ENCODE measurements around the gene GPR65. TPM values are rescaled to one million over a fixed set of nuclear protein-coding genes. Genes with fewer than 3 reads are reported as not detected.

The GPR65 gene
- total and polyA plus RNA-seq, 7 experiments from 2014 or later: 7.6 to 18.6 (median 10.0) TPM

GRCh38 chr14:87971010-87971409 is 33.9 kb upstream of the GPR65 start:
- POLR2A ChIA-PET: no interaction called here
- no peaks in the 10 kb centered on the region for H3K27me3 Mint-ChIP-seq
- H3K9me3 Mint-ChIP-seq: no peaks in the 10 kb centered on the region
- H3K4me3 Mint-ChIP-seq: no peak overlapping the region
- no peak overlapping the region for H3K4me3 ChIP-seq (ENCODE audit: low read length)
- peaks cover 0 to 5% (median 0%) of the 10 kb centered on the region in 7 donors for H3K4me1 Mint-ChIP-seq
- DNase-seq (no peak), ATAC-seq (no peak)
- CTCF ChIA-PET: no interaction called here
- intact Hi-C loops (cut with micrococcal nuclease): no loop called here
- H3K27ac Mint-ChIP-seq: peak overlapping the region in 1 of 9 donors; percentile 23
- peaks cover 15 to 60% (median 29%) of the 10 kb centered on the region in 5 donors for H3K36me3 Mint-ChIP-seq
- no peaks in the 10 kb centered on the region for H3K27me3 ChIP-seq (ENCODE audit: control insufficient read depth in 2 of 2, insufficient read depth in 2 of 2, low read length in 2 of 2)
- H3K36me3 ChIP-seq (ENCODE audit: control insufficient read depth in 2 of 3, insufficient read depth in 3 of 3, low read length in 3 of 3): peaks cover 0 to 9% (median 0%) of the 10 kb centered on the region in 3 experiments
- H3K27ac ChIP-seq (ENCODE audit: low read depth, low read length): no peak overlapping the region
- no peaks in the 10 kb centered on the region for H3K9me3 ChIP-seq (ENCODE audit: control insufficient read depth in 2 of 3, low read length in 3 of 3)
- H3K4me1 ChIP-seq (ENCODE audit: control insufficient read depth in 2 of 2, insufficient read depth in 2 of 2, low read length in 2 of 2): no peaks in the 10 kb centered on the region

DNA sequence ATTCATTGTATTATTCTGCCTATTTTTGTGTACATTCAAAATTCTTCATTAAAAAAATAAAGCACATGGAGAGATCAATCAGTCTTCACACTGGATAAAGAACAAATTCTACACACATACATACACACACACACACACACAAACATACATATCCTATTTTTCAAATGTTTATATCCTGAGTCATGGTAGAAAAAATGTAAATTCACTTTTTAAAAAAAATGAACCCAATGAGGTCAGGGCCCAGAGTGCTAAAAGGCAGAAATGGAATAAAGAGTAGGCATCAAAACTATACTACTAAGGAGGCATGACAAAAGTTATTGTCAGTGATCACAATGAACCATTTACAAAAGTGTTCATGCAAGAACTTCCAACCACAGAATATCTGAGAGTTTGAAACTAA is 29.3 kb upstream of the GPR65 start:
- no peak overlapping the region for H3K27ac ChIP-seq (ENCODE audit: low read depth, low read length)
- H3K4me1 ChIP-seq (ENCODE audit: control insufficient read depth in 2 of 2, insufficient read depth in 2 of 2, low read length in 2 of 2): no peaks in the 10 kb centered on the region
- peaks cover 0 to 5% (median 0%) of the 10 kb centered on the region in 7 donors for H3K4me1 Mint-ChIP-seq
- no peaks in the 10 kb centered on the region for H3K9me3 ChIP-seq (ENCODE audit: control insufficient read depth in 2 of 3, low read length in 3 of 3)
- H3K36me3 Mint-ChIP-seq: peaks cover 17 to 57% (median 37%) of the 10 kb centered on the region in 5 donors
- no peaks in the 10 kb centered on the region for H3K27me3 ChIP-seq (ENCODE audit: control insufficient read depth in 2 of 2, insufficient read depth in 2 of 2, low read length in 2 of 2)
- no peak overlapping the region for H3K4me3 ChIP-seq (ENCODE audit: low read length)
- POLR2A ChIA-PET: no interaction called here
- peaks cover 0 to 4% (median 0%) of the 10 kb centered on the region in 11 donors for H3K9me3 Mint-ChIP-seq
- CTCF ChIA-PET: no interaction called here
- intact Hi-C loops (cut with micrococcal nuclease): no loop called here
- H3K27me3 Mint-ChIP-seq: no peaks in the 10 kb centered on the region
- peaks cover 0 to 14% (median 3%) of the 10 kb centered on the region in 3 experiments for H3K36me3 ChIP-seq (ENCODE audit: control insufficient read depth in 2 of 3, insufficient read depth in 3 of 3, low read length in 3 of 3)
- no peak for ATAC-seq
- DNase-seq: no peak
- no peak overlapping the region for H3K4me3 Mint-ChIP-seq
- no peak overlapping the region for H3K27ac Mint-ChIP-seq

- DNase-seq (no peak), ATAC-seq (no peak)
- ChIA-PET POLR2A (no interaction called here), CTCF (interaction anchor here (0.9 kb wide), 1 partner anchor 190 kb away, joined by 3 read pairs; no protein-coding TSS in a partner anchor)
- no peaks in the 10 kb centered on the region for H3K4me1 ChIP-seq (ENCODE audit: control insufficient read depth in 2 of 2, insufficient read depth in 2 of 2, low read length in 2 of 2)
- H3K36me3 ChIP-seq (ENCODE audit: control insufficient read depth in 2 of 3, insufficient read depth in 3 of 3, low read length in 3 of 3): peaks cover 0 to 20% (median 3%) of the 10 kb centered on the region in 3 experiments
- H3K27ac Mint-ChIP-seq: no peak overlapping the region
- H3K27ac ChIP-seq (ENCODE audit: low read depth, low read length): no peak overlapping the region
- no peak overlapping the region for H3K4me3 Mint-ChIP-seq
- H3K27me3 ChIP-seq (ENCODE audit: control insufficient read depth in 2 of 2, insufficient read depth in 2 of 2, low read length in 2 of 2): no peaks in the 10 kb centered on the region
- no peaks in the 10 kb centered on the region for H3K27me3 Mint-ChIP-seq
- peaks cover 0 to 4% (median 0%) of the 10 kb centered on the region in 11 donors for H3K9me3 Mint-ChIP-seq
- peaks cover 0 to 3% (median 0%) of the 10 kb centered on the region in 7 donors for H3K4me1 Mint-ChIP-seq
- H3K36me3 Mint-ChIP-seq: peaks cover 18 to 52% (median 40%) of the 10 kb centered on the region in 5 donors
- H3K9me3 ChIP-seq (ENCODE audit: control insufficient read depth in 2 of 3, low read length in 3 of 3): no peaks in the 10 kb centered on the region
- H3K4me3 ChIP-seq (ENCODE audit: low read length): no peak overlapping the region
- intact Hi-C loops (cut with micrococcal nuclease): no loop called here
These were observed 25.2 kb upstream of the GPR65 start for GRCh38 chr14:87979689-87980088.

DNA sequence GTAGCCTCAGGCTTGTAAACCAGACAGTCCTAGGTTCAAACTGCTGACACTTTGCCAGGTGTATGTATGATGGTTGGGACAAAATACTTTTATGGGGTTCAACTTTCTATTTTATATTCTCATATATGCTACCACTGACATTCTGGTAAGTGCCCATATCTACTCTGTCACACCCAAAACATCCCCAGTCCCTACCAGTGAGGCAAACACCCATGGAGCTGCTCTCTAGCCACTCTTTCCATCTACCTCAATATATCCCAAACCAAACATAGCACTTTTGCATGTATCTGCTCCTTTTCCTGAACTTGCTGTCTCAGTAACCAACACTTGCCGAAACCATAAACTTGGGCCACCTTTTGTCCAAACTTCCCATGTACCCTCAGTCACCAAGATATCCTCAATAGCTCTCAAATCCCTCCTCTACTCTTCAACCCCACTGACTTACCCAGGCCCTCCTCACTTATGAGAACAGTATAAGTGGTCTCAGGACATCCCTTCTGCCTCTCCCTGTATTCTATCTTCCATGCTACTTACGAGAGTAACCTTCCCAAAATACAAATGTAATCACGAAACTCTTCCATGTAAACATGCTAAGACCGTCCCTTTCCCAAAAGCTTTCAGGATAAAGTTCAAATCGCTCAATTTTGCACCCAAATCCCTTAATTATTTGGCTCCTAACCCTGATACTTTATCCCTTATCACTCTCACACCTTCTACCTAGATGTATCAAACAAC is 15.5 kb upstream of the GPR65 start:
- Histone ChIP-seq H3K9me3 (ENCODE audit: control insufficient read depth in 2 of 3, low read length in 3 of 3) (no peaks in the 10 kb centered on the region), H3K36me3 (ENCODE audit: control insufficient read depth in 2 of 3, insufficient read depth in 3 of 3, low read length in 3 of 3) (peaks cover 0 to 10% (median 0%) of the 10 kb centered on the region in 3 experiments), H3K27me3 (ENCODE audit: control insufficient read depth in 2 of 2, insufficient read depth in 2 of 2, low read length in 2 of 2) (no peaks in the 10 kb centered on the region), H3K27ac (ENCODE audit: low read depth, low read length) (no peak overlapping the region), H3K4me3 (ENCODE audit: low read length) (no peak overlapping the region), H3K4me1 (ENCODE audit: control insufficient read depth in 2 of 2, insufficient read depth in 2 of 2, low read length in 2 of 2) (peaks cover 15 to 24% of the 10 kb centered on the region in 2 donors)
- Mint-ChIP-seq H3K36me3 (peaks cover 0 to 13% (median 4%) of the 10 kb centered on the region in 5 donors), H3K4me3 (no peak overlapping the region), H3K9me3 (peaks cover 0 to 1% (median 0%) of the 10 kb centered on the region in 11 donors), H3K27me3 (no peaks in the 10 kb centered on the region), H3K4me1 (peaks cover 31 to 62% (median 54%) of the 10 kb centered on the region in 7 donors), H3K27ac (peak overlapping the region in 6 of 9 donors; percentile 5 to 55 (median 14))
- intact Hi-C loops (cut with micrococcal nuclease): no loop called here
- ChIA-PET CTCF (no interaction called here), POLR2A (interaction anchor here (1.2 to 1.3 kb wide), 2 partner anchors 15 to 17 kb away, joined by 4 read pairs; no protein-coding TSS in a partner anchor)
- DNase-seq: no peak
- ATAC-seq: no peak

DNA sequence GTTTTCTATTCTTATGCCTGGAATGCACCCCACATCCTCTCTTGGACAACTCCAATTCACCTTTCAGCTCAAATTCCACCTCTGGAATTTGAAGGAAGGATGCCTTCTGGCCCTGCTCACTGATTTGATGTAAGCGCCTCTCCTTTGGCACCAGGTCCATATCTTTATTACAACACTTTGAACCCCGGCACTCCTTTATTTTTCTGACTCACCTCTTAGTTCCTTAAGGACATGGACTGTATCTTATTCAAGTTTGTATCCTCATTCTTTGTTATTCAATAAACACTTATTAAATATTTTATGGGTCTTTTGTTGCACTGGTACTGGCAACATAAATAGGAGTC is 15.0 kb upstream of the GPR65 start:
- Mint-ChIP-seq H3K27ac (peak overlapping the region in 2 of 9 donors; percentile 3 to 17), H3K4me1 (peaks cover 35 to 67% (median 56%) of the 10 kb centered on the region in 7 donors), H3K4me3 (no peak overlapping the region), H3K27me3 (no peaks in the 10 kb centered on the region), H3K9me3 (no peaks in the 10 kb centered on the region), H3K36me3 (peaks cover 0 to 9% (median under 1%) of the 10 kb centered on the region in 5 donors)
- ChIA-PET POLR2A (interaction anchor here (1.2 to 1.3 kb wide), 2 partner anchors 14 to 16 kb away, joined by 4 read pairs; no protein-coding TSS in a partner anchor), CTCF (no interaction called here)
- no peak for DNase-seq
- H3K4me3 ChIP-seq (ENCODE audit: low read length): no peak overlapping the region
- H3K27me3 ChIP-seq (ENCODE audit: control insufficient read depth in 2 of 2, insufficient read depth in 2 of 2, low read length in 2 of 2): no peaks in the 10 kb centered on the region
- intact Hi-C loops (cut with micrococcal nuclease): loop anchor here (5.0 to 10.0 kb wide), 4 partner anchors 38 to 1965 kb away; partner anchors contain the start of genes EFCAB11 (in 1 of the 2), TDP1 (in 1 of the 2), TTC8 (in 1 of the 2) and ZC3H14 (in 1 of the 2)
- no peak for ATAC-seq
- H3K36me3 ChIP-seq (ENCODE audit: control insufficient read depth in 2 of 3, insufficient read depth in 3 of 3, low read length in 3 of 3): peaks cover 0 to 10% (median 0%) of the 10 kb centered on the region in 3 experiments
- H3K4me1 ChIP-seq (ENCODE audit: control insufficient read depth in 2 of 2, insufficient read depth in 2 of 2, low read length in 2 of 2): peaks cover 16 to 29% of the 10 kb centered on the region in 2 donors
- no peaks in the 10 kb centered on the region for H3K9me3 ChIP-seq (ENCODE audit: control insufficient read depth in 2 of 3, low read length in 3 of 3)
- no peak overlapping the region for H3K27ac ChIP-seq (ENCODE audit: low read depth, low read length)

- peaks cover 0 to 9% (median 0%) of the 10 kb centered on the region in 5 donors for H3K36me3 Mint-ChIP-seq
- ChIA-PET POLR2A (no interaction called here), CTCF (no interaction called here)
These were observed 14.3 kb upstream of the GPR65 start for GRCh38 chr14:87990682-87991081.

More at GRCh38 chr14:87990682-87991081, 14.3 kb upstream of the GPR65 start:
- Mint-ChIP-seq H3K27ac (peak overlapping the region in 5 of 9 donors; percentile 10 to 99 (median 66)), H3K27me3 (no peaks in the 10 kb centered on the region), H3K4me3 (no peak overlapping the region), H3K4me1 (peaks cover 39 to 75% (median 61%) of the 10 kb centered on the region in 7 donors), H3K9me3 (no peaks in the 10 kb centered on the region)
- intact Hi-C loops (cut with micrococcal nuclease): loop anchor here (5.0 to 10.0 kb wide), 4 partner anchors 38 to 1964 kb away; partner anchors contain the start of genes EFCAB11 (in 1 of the 2), TDP1 (in 1 of the 2), TTC8 (in 1 of the 2) and ZC3H14 (in 1 of the 2)
- Histone ChIP-seq H3K9me3 (ENCODE audit: control insufficient read depth in 2 of 3, low read length in 3 of 3) (no peaks in the 10 kb centered on the region), H3K4me1 (ENCODE audit: control insufficient read depth in 2 of 2, insufficient read depth in 2 of 2, low read length in 2 of 2) (peaks cover 16 to 33% of the 10 kb centered on the region in 2 donors), H3K27ac (ENCODE audit: low read depth, low read length) (no peak overlapping the region), H3K27me3 (ENCODE audit: control insufficient read depth in 2 of 2, insufficient read depth in 2 of 2, low read length in 2 of 2) (no peaks in the 10 kb centered on the region), H3K4me3 (ENCODE audit: low read length) (no peak overlapping the region), H3K36me3 (ENCODE audit: control insufficient read depth in 2 of 3, insufficient read depth in 3 of 3, low read length in 3 of 3) (peaks cover 0 to 8% (median 0%) of the 10 kb centered on the region in 3 experiments)
- DNase-seq (no peak), ATAC-seq (no peak)

All from naive thymus-derived CD4-positive, alpha-beta T cell (primary cell).